OCI-LY3 (cell line): Measurements from ENCODE around the gene LRRC3C.

Source experiments
- EZH2phosphoT487 ChIP-seq: fragments of 200-600 bp; shearing (Covaris generic); IDR thresholded peaks from 2 replicates; pipeline ENCODE4 v1.6.1; 2018; ENCODE audit warnings: antibody characterized with exemption, mixed run types, low read depth
- TF ChIP-seq, protein P1 (sequence below): fragments of 200-600, 300-600 bp; sonication (generic); IDR thresholded peaks from 2 replicates; pipeline ENCODE4 v1.5.1; 2014; ENCODE audit warnings: antibody characterized with exemption, low read length, low read depth

DNA sequence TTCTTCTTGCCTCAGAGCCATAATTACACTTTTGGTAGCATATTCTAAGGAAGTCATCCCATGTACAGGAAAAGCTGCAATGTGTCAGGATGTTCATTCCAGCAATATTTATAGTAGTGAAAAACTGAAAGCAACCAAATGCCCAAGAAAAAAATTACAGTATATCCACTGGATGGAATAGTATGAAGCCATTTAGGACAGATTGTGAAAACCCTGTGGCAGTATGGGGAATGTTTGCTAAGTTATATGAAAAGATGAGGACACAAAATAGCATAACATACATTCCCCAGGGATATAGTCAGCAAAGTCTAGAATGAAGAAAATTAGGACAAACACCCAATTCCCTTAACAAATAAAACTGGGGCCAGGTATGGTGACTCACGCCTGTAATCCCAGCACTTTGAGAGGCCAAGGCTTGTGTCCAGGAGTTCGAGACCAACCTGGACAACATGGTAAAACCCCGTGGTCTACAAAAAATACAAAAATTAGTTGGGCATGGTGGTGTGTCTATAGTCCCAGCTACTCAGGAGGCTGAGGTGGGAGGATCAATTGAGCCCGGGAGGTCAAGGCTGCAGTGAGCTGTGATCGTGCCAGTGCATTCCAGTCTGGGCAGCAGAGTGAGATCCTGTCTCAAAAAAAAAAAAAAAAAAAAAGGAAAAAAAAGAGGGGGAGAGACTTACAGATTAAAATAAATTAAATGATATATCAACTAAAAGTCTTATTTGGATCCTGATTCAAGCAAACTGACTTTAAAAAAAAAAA, 2.3 kb downstream of the LRRC3C start:
- TF ChIP-seq, protein P1, sequence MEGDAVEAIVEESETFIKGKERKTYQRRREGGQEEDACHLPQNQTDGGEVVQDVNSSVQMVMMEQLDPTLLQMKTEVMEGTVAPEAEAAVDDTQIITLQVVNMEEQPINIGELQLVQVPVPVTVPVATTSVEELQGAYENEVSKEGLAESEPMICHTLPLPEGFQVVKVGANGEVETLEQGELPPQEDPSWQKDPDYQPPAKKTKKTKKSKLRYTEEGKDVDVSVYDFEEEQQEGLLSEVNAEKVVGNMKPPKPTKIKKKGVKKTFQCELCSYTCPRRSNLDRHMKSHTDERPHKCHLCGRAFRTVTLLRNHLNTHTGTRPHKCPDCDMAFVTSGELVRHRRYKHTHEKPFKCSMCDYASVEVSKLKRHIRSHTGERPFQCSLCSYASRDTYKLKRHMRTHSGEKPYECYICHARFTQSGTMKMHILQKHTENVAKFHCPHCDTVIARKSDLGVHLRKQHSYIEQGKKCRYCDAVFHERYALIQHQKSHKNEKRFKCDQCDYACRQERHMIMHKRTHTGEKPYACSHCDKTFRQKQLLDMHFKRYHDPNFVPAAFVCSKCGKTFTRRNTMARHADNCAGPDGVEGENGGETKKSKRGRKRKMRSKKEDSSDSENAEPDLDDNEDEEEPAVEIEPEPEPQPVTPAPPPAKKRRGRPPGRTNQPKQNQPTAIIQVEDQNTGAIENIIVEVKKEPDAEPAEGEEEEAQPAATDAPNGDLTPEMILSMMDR = no peak
- no peak for TF ChIP-seq EZH2phosphoT487
